SW480 (cell line): ENCODE measurements around the gene PTPRE.

Experiments used
- DNase-seq: peaks from one replicate; pipeline ENCODE4 v3.0.0-alpha.2; 2016; ENCODE audit warnings: low spot score

Gene PTPRE

DNA sequence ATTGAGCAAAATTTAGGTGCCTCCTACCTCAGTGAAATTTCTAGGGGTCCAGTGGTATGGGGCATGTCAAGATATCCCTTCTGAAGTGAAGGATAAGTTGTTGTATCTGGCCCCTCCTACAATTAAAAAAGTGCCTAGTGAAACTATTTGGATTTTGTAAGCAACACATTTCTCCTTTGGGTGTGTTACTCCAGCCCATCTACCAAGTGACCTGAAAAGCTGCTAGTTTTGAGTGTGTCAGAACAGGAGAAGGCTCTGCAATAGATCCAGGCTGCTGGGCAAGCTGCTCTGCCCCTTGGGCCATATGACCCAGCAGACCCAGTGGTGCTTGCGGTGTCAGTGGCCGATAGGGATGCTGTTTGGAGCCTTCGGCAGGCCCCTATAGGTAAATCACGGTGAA, 46.0 kb downstream of the PTPRE start:
- DNase-seq, result no peak

DNA sequence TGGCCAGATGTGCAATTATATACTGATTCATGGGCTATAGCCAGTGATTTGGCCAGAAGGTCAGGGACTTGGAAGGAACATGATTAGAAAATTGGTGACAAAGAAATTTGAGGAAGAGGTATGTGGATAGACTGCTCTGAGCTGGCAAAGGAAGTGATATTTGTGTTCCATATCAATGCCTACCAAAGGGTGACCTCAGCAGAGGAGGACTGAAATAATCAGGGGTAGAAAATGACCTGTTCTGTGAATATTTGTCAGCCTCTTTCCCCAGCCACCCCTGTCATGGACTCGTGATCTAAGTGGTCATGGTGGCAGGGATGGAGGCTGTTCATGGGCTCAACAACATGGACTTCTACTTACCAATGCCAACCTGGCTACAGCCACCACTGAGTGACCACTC, 47.0 kb downstream of the PTPRE start:
- no peak for DNase-seq

DNA sequence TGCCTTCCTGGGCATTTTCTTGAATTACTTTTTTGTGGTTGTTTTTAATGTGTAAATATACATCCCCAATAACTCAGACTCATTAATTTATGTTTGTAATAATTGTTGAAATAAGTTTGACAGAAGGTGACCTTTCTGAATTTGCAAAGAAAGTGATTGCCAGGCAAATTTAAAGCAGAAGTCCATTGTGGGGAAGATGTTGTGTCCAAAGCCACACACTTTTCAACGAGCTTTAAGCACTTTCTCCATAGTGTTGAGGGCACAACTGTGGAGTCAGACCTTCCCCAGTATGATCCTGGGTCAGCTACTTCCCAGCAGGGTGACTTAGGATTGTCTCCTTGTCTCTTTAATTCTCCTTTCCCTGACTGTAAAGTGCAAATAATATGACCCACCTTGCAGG, 52.5 kb downstream of the PTPRE start:
- no peak for DNase-seq

- no peak for DNase-seq
These were observed 54.2 kb downstream of the PTPRE start for GRCh38 chr10:127961071-127961470.

- DNase-seq, result no peak
These were observed 55.3 kb downstream of the PTPRE start for GRCh38 chr10:127962205-127962604.

DNA sequence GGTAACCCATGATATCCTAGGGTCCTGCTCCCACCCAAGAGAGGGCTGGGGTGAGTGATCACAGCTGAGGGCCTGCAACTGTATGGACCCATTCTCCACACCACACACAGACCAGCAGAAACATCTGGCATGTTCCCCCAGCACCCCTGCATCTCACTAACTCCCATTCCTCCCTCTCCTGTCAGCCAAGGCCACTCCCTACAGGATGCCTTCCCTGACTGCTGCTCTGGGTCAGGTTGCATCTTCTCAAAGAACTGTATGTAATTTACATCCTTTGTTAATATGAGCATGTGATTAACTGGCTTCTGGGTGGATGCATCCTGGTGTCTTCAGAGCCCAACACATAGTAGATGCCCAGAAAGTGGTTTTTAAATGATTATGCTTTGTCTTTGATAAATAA, 56.2 kb downstream of the PTPRE start:
- DNase-seq, result no peak

GRCh38 chr10:127964621-127965020, 57.7 kb downstream of the PTPRE start:
- DNase-seq, result no peak

DNA sequence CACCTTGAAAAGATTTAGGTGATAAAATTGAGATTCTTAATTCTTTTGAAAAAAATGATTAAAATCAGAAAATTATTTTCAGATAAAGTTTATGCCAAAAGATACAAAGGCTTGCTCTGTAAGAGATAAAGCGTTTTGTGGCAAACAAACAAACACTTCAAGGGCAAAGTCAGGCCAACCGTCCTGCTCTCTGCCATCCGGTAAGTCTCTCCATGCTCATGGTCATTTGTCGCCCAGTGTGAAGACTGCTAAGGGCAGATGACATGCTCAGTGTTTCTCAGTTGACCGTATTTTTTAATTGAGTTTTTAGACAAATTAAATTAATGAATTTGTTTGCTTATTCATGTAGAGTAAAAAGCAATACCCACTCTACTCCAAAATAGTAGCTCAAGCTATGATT, 60.0 kb downstream of the PTPRE start:
- no peak for DNase-seq

DNA sequence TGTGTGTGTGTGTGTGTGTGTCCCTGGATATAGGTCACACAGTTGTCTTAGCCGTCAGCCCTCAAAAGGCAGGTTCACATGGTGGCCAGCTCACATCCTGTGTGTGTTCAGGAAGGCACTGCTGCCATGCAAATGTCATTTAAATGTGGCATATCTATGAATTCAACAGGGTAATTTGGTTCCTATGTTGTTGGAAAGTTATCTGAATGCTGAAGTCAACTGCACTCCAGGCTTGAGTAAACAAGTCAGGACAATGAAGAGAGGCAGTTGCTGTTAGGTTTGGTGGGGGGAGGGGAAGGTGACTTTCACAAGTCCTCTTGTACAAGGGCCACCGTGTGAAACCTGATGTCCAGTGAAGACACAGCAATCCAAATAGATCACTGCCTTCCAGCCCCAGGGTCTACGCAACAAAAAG, 61.1 kb downstream of the PTPRE start:
- DNase-seq, result no peak

DNA sequence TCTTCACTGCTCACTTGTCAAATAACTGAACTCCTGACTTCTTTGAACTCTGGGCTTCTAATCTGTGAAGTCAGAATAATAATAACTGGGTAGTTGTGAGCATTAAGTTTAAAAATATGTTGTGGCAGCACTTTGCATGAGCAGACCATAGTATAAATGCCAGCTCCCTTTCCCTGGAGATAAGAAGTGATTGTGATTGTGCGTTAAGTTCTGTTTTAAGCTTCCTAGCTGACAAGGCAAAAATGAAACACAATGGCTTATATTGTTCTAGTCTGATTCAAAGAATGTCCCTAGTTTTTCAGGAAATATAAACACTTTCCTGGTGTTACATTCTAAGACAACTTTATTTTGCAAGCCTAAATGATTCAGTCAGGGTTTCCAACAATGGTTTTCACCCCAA, 61.8 kb downstream of the PTPRE start:
- DNase-seq, result no peak

DNA sequence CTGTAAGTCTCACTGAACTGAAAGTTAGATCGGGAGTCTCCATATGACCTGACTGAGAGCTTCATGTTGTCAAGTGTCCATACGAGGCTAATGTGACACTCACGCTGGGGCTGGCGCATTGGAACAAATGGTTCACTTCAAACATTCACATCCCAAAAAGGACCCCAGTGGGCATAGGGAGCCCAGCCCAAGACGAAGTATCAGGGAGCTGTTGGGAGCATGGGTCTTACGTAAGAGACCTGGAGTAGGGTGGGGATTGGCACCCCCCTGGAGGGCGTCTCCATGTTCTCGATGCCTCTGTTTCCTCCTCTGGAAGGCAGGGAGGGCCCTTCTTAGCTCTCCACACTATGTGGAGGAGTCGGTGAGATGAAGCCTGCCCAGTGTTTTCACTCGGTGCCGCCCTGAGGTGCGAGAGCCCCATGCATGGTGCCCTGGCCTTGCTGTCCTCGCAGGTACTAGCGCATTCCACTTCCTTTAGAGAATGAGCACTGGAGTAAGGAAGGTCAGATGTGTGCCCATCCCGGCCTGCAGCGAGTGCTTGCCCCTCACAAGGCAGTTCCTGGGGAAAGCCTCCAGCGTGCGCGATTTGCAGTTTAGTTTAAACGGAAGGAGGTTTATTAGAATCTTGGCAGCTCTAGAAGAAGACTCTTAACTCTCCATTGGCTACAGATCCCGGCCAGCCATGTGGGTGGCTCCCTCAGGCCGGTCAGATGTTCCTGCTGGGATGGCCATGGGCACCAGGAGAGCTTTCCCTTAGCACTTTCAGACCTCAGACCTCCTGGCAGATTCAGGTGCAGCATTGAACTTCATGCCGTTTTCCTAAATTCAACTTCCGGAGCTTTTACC, 64.4 kb downstream of the PTPRE start:
- no peak for DNase-seq

GRCh38 chr10:127971963-127972615, 65.2 kb downstream of the PTPRE start:
- DNase-seq, result no peak

DNA sequence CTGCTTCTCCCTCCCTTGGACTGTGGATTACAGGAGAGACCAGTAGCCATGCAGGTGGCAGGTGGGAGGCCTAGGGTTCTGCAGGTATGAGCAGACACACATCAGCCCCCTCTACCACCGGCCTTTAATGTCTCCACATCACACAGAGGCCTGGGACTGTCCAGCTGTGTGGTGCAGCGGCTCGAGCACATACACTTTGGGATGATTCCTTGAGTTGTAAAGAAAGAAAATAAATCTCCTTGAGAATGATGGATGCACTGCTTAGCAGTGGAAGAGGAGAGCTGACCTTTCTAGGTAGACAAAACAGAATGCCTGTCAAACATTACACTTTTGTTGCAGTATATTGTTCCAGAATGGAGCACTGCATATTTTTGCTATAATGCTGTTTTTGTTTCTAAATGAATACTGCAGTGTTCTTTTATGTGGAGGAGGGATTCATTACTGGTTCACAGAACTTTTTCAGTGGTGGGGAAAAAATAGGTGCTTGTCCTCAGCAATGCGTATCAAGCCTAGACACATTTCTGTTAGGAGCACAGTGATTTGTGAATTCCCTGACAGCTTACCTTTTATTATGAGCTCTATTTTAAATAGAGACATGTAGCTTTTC, 66.0 kb downstream of the PTPRE start:
- no peak for DNase-seq

- DNase-seq, result peak; percentile 68
These were observed 66.9 kb downstream of the PTPRE start for GRCh38 chr10:127973791-127974311.

DNA sequence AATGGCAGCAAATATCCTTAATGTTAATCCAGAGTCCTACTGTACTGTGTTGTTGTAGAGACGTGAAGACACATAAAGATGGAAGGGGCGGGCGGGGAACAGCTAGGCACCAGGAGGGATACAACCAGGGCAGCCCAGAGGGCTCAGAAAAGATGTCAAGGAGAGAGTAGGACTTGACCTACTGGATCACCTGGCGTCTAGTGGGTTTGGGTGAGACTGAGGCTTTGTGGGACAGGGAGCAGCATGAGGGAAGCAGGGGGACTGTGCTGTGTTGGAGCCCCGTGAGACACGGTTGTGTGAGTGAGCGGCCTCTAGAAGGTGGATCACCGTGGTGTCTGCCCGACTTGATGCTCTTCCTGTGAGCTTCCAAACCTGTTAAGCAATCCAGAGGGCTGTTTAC, 68.0 kb downstream of the PTPRE start:
- no peak for DNase-seq

DNA sequence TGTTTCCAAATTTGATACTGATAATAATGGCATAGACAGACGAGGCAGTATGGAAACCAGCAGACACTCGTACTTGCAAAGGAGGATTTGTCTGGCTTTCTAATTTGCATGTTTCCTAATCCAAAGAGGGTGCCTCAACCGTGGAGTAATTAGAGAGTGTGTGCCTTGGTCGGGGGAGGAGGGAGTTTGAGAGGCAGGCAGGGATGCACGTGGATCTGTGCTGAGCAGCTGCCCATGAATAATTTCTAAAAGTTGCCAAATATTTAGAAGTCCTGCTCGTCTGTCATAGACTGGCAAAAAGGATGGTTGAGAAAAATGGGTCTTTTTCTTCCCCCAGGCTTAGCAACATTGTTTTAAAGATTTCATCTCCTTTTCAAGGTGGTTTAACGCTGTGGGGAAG, 69.4 kb downstream of the PTPRE start:
- no peak for DNase-seq

DNA sequence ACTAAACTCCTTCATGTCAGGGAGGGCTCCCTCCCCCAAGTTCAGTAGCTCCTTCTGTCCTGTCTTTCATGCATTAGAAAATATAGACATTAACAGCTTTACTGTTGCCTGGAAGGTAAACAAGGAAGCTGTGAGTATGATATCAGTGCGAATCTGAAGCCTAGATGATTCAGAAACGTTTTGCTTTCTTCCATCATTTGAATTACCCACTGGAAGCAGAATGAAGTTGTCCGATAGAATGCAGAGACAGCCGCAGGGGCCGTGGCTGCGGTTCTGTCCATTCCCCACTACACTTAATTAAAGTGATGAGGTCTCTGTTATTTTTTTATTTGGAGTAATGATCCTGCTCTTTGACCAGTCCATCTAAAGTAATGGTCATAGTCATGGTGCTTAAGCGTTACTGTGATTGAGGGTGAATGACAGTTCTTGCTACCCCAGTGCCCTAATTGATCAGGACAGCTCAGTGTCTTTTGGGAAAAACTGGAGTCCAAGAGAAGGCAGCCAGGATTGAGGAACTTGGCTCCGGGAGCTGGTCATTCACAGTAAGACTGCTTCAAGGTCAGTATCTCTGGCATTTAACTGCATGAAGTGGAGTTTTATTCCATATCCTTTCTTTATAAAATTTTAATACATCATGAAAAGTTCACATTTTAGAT, 69.9 kb downstream of the PTPRE start:
- no peak for DNase-seq

DNA sequence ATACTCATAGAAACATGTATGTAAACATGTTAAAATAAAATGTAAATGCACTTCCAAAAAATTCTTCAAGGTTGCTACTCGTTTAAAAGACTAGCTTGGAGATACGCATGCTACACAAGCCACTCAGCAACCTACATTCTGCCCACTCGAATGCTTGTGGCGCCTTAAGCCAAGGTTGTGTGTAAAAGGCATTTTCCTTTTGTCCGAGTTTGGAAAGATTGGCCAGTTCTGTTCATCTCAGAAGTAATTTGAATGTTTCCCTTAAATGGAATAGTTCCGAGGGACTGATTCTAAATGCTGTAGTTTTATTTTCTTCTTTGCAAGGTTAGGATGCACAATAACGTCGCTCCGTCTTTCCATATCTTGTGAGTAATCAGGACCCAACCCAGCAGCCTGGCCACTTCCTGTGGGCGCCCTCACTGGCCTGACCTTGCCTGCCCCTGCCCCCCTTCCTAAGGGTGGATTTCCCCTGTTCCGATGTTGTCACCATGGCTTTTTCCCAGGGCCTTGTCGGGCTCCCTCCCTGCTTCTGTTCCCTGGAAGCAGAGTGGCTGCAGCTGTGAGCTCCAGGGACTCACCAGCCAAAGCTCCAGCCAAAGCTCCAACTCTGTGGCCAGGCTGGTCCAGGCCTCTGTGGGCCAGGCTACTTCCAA, 70.6 kb downstream of the PTPRE start:
- DNase-seq, result peak; percentile 73

DNA sequence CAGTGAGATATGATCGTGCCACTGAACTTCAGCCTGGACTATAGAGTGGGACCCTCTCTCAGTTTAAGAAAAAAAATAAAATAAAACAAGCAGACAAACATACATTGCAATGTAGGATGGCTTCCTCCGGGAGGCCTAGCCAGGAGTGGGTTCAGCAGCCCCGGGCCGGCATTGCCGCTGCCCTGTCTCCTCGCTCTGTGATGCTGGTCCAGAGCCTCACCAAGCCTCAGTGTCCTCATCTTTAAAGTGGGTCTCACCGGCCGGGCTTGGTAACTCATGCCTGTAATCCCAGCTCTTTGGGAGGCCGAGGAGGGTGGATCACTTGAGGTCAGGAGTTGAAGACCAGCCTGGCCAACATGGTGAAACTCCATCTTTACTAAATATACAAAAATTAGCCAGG, 71.6 kb downstream of the PTPRE start:
- DNase-seq, result no peak

- no peak for DNase-seq
These were observed 72.1 kb downstream of the PTPRE start for GRCh38 chr10:127979045-127979444.

GRCh38 chr10:127979566-127979965, 72.7 kb downstream of the PTPRE start:
- no peak for DNase-seq

GRCh38 chr10:127980898-127981297, 74.0 kb downstream of the PTPRE start:
- no peak for DNase-seq
